IPS-NIHi11 (cell line): ENCODE measurements around the gene TEDDM1.
A peak's percentile ranks its signal among the peaks of the same experiment; 100 is the strongest.

ENCODE experiments used
- DNase-seq: peaks from one replicate; pipeline ENCODE4 v3.0.0; 2012; ENCODE audit warnings: mixed read lengths, low spot score

Gene TEDDM1

DNA sequence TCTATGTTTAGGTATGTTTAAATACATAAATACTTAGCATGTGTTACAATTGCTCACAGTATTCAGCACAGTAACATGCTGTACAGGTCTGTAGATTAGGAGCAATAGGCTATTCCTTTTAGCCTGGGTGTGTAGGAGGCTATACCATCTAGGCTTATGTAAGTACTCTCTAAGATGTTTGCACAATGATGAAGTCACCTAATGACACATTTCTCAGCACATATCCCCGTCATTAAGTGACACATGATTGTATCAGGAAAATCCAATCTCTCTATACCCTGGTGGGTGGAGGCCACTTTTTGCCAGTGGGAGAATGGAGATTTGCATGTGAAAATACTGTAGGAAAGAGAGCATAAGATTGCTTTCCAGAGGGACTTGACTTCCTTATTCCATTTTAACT, 5.5 kb upstream of the TEDDM1 start:
- DNase-seq, result no peak

DNA sequence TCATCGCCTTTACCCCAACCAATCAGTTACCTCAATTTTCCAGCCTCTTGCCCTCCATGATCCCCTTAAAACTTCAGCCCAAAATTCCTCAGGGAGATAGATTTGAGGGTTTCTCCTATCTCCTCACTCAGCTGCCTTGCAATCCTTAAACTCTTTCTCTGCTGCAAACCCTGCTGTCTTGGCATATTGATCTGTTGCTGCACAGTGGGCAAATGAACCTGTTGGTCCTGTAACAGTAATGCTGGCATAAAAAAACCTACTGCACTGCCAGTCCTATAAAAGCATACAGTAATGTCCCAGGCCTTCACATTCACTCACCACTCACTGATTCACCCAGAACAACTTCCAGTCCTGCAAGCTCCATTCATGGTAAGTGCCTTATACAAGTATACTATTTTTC, 5.1 kb upstream of the TEDDM1 start:
- no peak for DNase-seq

DNA sequence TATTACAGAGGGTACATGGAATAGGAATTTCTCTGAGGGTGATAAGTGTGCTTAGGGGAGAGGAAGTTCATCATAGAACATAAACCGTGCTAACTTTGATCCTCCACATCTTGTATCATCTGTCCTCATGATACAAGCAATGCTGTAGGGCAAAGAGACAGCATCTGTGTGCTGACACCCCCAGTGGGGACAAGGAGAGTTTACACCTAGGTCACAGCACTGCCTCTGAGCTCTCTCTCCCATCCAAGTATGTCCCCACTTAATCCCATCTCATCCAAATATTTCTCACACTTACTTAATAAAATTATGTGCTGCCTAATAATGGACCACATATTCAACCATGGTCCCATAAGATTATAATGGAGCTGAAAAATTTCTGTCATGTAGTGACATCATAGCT, 4.3 kb upstream of the TEDDM1 start:
- no peak for DNase-seq

DNA sequence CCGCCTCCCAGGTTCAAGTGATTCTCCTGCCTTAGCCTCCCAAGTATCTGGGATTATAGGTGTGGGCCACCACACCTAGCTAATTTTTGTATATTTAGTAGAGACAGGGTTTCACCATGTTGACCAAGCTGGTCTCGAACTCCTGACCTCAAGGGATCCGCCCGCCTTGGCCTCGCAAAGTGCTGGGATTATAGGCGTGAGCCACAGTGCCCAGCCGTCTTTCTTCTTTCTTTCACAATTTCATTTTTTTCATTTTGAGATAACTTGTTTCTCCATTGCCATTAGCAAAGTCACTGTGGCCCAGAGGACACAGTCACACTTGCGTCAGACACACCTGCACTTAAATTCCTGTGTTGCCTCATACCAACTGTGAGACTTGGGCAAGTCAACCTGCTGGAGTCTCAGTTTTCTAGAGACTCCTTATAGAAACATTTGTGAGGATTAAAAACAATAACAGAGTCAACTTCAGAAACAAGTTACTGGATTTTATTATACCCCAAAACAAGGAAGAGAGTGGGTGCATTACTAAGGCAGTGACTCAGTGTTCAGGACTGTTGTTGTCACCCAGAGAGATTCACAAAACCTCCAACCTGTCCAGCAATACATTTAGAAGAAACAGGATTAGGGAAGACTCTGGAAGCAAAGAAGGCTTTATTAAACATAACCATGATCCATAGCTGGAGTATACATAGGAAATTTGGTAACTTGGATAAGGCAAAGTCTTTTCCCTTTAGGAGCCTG, 2.6 kb downstream of the TEDDM1 start:
- no peak for DNase-seq

DNA sequence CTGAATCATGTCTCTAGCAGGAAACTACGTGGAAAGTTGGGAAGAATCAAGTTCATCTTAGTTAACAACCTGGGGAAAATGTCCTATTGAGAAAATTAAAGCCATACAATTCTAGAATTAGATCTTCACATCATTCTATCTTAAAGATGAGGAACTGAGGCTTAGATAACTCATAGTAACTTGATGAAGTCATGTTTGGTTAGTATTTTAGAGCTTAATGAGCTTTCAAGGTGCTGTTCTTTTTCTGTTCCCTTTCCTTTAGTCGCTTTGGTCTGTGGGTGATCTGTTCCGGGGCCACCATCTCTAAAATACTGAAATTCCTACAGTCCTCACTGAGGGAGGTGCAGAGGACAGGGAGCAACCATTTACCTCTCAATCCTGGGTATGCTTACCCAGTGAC, 4.6 kb downstream of the TEDDM1 start:
- no peak for DNase-seq

DNA sequence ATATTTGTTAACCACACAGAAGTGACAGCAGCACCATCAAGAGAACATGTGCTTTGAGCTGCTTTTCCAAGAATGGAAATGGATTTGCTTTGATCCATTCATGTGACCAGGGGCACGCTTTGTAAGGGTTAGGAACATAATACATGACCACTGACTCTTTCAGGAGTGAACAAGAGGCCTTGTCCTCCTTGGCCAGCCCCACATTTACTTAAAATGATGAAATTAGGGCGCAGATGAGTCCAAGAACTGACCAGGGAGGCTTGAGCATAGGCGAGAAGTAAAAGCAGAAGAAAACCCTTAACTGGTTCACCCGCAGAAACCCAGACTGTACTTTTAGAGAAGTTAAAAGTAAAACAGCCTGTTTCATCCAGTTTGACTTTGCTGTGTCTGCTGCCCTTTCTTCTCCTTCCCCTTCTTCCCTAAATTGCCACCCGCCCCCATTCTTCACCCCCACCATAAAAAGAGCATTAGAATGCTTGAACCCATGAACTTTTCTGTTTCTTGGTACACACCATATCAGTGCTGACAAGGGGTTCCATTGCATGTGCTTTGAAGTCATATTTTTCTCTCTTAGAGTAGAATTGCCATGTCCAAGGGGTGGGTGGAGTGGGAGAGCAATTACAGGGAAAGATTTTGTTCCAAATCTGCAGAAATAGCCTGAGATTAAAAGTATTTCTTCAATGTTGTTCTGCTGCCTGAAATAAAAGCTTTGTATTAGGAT, 6.3 kb downstream of the TEDDM1 start:
- DNase-seq, result no peak

DNA sequence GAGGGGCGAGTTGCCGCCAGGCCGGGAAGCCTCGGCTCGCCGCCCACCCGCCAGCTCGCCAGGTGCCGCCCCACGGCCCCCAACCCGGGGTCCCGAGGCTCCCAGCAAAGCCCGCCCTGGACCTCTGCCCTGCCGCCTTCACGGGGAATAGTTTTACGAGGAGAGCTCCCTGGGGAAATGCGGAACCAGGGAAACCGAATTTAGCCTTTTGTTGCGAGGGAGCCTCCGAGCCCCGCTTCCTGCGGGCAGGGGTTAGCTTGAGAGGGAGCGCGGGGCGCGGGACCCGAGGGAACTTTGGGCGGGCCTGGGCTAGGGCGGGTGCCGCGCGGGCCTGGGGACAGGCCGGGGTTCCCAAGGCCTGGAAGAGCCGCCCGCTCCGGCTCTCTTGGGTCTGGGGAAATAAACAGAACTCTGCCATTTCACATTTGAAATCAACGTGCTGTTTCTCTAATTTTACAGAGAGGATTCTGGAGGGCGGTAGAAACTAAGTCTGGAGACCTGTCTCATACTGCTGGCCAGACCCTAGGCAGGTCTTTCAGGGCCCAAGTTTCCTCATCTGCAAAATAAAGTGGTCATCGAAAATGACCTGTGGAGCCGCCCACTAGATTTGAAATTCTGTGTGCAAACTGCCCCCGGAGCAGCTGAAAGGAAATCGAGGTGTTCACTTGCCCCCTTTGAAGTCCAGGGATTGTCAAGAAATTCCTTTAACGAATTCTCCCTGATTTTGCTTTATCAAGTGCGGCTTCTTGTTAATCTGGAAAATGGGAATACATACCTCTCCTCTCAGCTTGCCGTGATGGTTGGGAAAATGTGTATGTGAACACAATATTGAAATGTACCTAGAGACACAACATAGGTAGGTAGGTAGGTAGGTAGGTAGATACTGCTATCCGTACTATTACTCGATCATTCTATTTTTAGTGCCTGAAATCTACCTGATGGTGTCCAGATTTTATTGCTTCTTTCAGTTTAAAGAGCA, 8.1 kb downstream of the TEDDM1 start:
- no peak for DNase-seq

DNA sequence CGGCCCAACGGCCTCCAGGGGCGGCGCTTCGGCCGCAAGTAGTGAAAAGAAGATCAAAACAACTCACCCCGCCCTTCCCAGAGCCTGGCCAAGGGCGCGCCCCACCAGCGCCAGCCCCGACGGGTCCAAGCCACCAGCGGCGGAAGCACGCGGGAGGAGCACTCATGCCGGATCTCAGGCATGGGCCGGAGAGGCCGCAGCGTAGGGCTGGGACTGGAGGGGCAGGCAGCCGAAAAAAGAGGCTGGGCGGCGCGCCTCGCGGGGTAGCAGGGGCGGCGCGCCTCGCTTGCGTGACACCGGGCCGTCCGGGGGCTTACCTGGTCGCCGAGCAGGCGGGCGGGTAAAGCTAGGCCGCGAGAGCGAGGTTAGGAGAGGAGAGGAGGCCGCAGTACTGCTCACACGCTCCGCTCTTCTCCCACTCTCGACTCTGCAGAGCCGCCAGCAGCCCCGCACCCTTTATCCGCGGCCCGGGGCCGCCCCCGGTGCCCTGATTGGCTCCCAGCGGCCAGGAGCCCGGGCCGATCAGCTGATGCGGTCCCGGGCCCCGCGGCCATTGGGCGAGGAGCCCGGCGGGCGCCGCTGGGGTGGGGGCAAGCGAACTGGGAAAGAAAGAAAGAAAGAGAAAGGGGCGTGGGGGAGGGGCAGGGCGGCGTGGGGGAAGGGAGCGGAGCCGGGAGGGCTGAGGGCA, 9.0 kb downstream of the TEDDM1 start, which contains the start of gene GLUL:
TSS of gene GLUL (minus strand) at position 429 of the 688 bp plus-strand sequence. CDS start 3,053 bp downstream, outside the sequence.
- peak; percentile 99 for DNase-seq

DNA sequence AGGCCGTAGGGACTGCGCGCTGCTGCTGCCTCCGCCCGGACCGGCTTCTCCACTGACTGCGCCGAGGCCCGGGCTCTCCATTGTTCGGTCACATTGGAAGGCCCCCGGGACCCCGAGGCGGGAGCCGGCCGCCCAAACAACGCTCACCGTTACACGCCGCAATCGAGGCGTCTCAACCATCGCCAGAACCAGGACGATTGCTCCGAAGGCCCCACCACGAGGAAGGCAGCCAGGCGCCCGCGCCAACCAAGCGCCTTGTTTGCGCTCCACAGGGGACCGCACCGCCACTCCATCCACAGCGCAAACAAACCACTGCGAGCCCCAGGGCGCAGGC, 9.5 kb downstream of the TEDDM1 start:
- peak; percentile 78 for DNase-seq

DNA sequence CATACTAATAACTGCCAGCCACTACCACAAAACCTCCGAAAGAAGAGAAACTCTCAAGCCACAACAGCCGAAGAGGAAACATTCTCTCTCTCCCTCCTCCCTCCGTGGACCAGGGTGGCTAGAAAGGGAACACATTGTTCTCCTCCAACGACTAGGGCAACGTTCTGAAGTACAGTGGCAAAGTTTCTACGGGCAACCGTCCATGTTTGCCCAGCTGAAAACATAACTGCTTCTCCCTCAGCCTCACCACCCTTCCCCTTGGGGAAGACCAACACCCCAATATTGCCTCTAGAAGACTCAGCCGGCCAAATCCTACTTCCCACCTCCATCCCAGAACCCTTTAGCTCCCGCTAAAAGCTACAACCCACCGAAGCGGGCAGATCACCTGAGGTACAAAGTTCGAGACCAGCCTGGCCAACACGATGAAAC, 10.8 kb downstream of the TEDDM1 start:
- DNase-seq, result no peak

DNA sequence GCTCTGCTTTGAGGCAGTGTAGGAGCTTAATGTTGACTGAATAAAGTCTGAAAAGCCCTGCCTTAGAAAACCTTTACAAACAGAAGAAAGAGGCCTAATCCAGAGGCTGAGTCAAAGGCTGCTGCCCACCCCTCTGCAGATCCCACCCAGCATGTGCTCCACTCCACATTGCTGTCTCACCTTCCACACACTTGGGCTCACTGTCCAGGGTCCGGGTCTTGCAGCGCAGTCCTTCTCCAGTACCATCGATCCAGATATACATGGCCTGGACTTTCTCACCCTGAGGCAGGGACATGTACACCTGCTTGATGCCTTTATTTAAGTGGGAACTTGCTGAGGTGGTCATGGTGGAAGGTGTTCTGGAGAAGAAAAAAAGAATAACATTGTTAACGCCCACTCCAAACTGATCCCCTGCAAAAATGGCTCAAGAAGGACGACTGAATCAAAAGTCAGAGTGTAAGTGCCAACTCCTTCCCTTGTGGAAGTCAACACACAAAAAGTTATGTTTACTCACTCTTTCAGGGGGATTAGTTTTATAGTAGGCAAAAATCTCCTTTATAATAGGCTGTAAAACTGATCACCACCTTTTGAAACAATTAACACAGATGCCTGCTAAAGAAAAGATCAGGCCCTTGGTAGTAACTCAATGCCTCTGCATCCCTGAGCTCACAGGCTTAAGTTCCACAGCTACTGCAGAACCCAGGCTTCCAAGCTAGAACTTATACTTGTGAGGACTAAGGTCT, 11.9 kb downstream of the TEDDM1 start:
- DNase-seq, result no peak

DNA sequence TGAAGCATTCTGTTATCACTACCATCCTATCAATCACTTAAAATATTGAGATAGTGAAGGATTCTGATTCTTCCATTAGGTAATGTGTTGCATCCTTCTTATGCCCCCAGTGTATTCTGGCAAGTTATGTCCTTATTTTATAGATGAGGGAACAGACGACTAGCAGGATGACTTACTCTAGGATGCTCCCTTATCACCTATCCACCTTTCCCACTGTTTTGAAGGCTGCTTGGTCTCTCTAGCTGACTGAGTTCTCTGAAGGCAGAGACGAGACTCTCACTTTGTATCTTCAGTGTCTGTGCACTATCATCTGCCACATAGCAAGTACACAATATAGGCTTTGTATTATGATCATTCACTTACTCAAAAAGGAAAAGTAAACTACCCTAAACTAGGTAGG, 12.9 kb downstream of the TEDDM1 start:
- DNase-seq, result no peak

DNA sequence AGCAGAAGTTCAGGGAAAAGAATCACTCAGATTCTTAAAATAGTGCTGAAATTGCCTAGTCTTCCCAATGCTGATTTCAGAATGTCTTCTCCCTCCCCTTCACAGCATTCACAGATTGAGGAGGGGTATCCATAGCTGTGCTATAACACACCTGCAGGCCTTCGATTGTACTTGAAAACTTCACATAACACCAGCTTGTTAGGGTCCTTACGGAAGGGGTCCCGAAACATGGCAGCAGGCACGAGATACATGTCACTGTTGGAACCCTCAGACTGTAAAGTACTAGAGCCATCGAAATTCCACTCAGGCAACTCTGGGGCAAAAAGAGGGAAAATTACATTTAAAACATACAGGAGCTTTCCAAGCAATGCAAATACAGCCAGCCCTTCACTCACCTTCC, 13.5 kb downstream of the TEDDM1 start:
- DNase-seq, result no peak

DNA sequence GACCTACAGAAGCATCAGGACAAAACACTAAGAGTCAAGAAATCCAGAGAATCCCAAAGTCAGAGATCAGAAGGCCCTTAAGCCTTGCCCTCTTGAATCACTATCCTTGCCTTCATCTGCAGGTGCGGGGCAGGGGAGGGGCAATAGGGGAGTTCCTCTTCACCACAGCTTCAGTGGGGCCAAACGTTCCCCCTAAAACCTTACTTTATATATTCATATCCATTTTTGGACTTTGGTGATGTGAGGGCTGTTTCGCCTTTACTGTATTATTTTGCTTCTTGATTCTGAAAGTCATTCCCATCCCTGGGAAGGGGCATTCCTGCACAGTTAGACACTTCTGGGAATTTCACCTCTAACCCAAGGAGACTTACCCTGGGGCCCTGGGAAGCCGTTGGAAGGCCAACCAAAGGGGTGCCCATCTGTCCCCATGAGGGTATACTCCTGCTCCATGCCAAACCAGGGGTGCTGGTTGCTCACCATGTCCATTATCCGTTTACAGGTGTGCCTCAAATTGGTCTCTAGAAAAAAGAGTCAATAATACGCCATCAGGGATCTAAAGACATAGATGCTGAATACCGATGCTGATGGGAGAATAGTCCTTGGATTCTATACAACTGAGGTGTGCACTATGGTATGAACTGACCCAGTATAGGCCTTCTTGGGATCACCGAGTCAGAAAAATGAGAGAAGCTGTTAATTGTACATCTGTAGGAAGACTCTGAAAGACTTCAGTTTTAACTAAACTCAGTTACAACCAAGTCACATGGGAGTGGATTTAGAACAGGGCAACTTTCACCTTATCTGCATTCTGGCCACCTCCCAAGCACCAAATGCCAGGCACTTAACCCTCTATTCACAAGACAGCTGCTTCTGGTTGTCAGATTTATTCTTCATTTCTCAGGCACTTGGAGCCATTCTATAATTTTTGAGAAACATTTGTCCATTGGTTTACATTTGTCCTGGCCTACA, 14.3 kb downstream of the TEDDM1 start:
- DNase-seq, result no peak

DNA sequence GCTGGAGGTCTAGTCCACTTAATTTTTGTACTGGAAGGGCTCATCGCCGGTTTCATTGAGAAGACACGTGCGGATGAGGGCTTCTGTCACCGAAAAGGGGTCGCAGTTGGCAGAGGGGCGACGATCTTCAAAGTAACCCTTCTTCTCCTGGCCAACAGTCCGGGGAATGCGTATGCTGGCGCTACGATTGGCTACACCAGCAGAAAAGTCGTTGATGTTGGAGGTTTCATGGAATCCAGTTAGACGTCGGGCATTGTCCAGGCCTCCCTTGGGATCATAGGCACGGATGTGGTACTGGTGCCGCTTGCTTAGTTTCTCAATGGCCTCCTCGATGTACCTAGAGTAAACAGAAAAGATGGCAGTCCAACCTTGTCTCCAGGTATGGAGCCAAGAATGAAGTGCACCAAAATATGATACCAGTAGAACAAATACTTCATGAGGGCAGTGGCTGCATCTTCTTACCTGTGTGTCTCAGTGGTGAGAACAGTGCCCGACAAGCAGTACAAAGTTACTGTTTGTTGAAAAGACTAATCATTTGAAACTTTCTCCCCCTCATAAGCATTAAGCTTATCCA, 16.0 kb downstream of the TEDDM1 start:
- no peak for DNase-seq

DNA sequence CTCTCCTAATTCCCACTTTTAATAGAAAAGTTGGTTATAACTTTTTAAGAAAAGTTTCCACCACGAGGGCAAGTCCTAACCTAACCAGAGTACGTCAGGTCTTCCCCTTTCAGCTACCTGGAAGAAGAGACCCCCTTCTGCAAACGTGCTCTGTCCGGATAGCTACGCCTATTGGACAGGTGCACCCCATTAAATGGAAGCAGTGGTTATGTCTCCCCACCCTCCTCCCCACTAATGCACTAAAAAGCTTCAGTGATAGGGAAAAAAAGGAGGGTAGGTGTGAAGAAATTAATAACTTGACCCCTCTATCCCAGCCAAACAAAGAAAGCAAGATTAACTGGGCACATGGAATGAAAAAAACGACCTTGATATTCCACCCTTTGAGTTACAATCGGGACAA, 16.5 kb downstream of the TEDDM1 start:
- no peak for DNase-seq

DNA sequence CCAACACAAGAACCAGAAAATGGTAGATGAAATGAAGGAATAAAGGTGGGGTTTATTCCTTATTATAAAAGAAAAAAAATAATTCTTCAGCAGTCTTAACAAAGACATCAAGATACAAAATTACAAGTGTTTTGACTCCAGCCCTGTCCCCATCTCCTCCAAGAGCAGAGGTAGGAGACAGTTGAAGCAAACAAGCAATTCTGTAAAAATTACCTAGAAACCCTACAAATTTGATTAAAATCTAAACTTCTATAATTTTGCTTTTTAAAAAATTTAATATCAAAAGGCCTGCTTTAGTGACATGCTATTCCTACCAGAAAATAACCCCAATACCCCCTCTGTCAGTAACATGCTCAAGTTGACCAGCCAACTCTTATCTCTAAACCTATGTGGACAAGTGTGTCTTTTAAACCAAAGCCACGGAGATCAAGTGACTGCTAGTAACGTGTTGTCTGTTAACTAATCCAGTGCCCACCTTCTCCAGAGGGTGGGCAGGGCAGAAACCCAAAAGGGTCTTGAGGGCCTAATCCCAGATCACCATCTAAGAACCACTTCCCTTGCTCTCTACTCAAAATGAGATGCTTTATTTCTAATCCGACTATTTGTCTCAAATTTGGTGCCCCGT, 17.3 kb downstream of the TEDDM1 start:
- DNase-seq, result no peak

DNA sequence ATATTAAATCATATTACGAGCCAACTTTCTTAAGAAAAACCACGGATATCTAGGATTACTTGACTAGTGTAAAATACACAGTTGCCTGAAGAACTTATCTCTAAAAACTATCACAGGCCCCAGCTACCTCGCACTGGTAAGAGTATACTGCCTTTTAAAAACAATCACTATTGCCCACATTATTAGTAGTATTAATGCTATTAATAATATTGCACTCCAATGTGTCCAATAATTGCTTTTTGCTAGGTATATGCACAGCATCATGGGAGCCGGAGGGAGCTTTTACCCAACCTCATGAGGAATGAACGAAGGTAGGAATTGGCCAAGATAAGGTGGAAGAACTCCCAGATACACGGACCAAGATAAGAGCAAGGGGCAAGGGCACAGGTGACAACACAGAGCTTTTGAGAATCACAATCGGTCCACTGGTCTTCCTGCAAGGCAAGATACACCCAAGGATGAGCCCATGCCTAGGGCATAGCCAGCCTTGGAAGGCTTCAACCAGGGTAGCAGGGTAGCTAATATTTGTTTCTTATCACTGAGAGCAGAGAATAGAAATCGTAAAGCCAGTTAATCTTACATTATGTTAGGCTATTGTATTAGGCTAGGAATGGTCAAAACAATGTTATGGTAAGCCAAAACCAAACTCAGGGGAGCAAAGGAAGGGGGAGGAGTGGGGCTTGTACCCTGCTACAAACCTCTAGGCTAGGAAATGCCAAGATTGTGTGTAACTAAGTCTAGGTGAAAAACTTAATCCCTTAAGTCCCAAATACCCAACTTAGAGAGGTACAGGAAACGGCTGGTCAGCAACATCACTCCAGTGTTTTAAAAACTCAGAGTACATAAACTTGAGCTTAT, 18.3 kb downstream of the TEDDM1 start:
- DNase-seq, result no peak
